GM12873 (cell line): Measurements from ENCODE around the gene EEF2K.

ENCODE experiments used
- TF ChIP-seq, protein P1 (sequence below): IDR thresholded peaks from 2 replicates; pipeline ENCODE4 v1.5.1; 2012; ENCODE audit warnings: low read depth, mild to moderate bottlenecking, moderate library complexity, low read length, control low read depth; ENCODE audit not compliant: insufficient read depth; ENCODE audit errors: missing control alignments

EEF2K gene

DNA sequence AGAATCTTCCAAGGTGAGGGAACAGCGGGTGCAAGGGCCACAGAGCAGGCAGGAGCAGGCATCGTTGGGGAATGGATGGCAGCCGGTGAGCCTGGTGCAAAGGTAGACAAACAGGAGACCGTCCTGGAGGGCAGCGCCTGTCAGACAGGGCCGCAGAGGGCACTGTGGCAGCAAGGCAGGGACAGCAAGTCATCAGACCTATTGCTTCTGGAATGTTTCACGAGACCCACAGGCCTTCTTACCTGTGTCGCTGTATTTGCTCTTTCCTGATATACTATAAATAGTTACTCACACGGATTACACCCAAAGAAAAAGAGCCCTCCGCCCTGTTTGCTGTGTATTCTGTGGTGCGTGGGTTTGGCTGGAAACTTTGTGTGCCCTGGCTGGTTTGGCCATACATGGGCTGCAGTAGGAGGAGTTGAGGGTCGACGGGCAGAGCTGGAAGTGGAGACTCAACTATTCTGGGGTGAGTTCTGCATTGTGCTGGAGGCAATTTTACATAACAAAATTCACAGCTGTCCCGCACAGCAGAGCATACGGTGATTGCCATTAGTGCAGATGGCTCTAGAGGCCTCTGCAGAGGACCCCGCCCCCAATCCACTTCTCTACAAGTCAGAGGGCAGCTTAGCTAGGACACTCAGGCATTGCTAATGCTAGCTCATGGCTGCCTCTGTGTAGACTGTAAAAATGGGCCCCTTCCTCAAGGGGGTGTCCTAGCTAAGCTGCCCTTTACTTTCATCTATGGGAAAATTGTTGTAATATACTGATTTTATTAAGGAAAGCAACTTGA, 72.6 kb downstream of the EEF2K start:
- TF ChIP-seq, protein P1, sequence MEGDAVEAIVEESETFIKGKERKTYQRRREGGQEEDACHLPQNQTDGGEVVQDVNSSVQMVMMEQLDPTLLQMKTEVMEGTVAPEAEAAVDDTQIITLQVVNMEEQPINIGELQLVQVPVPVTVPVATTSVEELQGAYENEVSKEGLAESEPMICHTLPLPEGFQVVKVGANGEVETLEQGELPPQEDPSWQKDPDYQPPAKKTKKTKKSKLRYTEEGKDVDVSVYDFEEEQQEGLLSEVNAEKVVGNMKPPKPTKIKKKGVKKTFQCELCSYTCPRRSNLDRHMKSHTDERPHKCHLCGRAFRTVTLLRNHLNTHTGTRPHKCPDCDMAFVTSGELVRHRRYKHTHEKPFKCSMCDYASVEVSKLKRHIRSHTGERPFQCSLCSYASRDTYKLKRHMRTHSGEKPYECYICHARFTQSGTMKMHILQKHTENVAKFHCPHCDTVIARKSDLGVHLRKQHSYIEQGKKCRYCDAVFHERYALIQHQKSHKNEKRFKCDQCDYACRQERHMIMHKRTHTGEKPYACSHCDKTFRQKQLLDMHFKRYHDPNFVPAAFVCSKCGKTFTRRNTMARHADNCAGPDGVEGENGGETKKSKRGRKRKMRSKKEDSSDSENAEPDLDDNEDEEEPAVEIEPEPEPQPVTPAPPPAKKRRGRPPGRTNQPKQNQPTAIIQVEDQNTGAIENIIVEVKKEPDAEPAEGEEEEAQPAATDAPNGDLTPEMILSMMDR: no peak

DNA sequence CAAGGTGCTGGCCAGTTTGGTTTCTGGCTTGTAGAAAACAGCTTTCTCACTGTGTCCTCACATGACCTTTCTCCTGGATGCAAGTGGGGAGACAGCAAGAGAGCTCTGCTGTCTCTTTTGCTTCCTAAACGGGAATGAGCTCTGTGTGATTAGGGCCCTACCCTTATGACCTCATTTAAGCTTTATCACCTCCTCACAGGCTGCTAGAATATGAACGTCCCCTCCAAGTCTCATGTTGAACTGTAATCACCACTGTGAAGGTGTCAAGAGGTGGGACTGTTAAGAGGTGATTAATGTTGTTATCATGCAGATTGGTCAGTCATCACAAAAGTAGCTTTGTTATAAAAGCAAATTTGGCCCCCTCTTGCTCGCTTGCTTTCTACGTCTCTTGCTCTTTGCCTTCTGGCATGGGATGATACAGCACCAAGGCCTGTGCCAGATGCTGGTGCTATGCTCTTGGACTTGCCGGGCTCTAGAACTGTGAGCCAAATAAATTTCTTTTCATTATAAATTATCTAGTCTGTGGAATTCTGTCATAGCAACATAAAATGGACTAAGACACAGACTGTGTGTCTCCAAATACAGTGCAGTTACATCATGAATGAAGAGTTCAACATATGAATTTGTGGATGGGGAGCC, 76.3 kb downstream of the EEF2K start:
- TF ChIP-seq, protein P1: no peak

DNA sequence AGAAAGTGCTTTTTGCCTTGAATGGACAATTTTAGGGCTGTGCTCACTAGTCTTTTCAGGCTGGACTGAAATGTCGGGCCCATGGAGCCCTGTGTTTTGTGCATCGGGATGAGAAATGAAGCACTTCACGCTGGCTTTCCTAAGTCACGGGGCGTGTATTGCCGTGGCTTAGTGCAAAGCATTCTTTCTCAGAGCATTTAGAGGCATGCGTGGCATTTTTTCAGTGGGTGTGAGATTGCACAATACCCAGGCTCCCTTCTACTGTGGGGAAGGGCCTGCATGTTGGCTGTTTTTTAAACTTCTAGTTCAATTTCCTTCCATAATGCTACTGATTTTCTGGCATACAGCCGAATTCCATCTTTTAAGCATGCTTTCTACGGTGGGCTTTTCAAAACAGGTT, 78.6 kb downstream of the EEF2K start:
- TF ChIP-seq, protein P1: no peak

DNA sequence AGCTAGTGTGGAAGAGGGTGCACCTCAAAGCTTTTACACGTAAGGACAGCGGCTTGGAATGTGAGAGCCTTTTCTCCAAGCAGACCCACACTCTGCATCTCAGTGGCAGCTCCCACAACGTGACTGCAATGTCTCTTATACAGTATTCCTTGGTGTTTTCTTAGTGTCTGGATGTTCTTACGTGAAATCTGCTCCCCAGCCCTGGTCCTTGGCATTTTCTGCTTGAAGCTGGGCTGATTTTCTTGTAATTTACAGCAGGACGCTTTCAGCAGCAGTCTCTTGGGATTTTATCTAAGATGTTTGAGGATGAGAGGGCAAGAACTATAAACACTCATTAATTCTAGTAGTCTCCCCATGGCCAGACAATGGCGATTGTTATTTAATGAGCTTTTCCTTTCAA, 79.0 kb downstream of the EEF2K start:
- TF ChIP-seq, protein P1: no peak

DNA sequence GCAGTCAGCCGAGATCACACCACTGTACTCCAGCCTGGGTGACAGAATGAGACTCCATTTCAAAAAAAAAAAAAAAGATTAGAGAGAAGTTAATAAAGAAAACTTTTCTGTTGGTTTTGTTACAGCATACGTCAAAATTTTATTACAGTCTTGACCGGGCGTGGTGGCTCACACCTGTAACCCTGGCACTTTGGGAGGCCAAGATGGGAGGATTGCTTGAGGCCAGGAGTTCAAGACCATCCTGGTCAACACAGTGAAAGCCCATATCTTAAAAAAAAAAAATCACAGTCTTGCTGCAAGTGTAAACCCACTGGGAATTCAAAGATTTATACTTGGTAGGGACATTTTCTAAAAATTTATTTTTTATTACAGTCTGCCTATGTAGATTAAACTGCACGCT, 84.9 kb downstream of the EEF2K start:
- TF ChIP-seq, protein P1: no peak

DNA sequence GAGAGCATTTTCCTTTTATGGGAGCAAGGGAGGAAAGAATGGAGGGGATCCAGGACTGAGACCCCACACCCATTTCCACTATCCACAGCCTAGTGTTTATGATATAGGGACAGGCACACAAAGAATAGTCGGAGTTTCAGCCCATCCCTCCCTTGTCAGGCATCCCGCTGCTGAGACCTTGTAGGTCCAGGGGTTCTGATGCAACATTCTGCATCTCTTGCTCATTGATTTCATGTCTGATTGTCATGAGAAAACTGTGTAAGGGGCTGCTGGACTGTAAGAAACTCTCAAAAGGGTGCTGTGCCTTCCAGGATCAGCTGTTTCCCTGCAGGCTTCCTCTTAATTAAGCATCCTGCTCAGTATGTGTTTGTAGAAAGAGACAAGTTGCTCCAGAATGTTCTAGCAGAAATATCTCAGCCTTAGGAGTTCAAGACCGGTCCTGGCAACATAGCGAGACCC, 85.8 kb downstream of the EEF2K start:
- TF ChIP-seq, protein P1: no peak

DNA sequence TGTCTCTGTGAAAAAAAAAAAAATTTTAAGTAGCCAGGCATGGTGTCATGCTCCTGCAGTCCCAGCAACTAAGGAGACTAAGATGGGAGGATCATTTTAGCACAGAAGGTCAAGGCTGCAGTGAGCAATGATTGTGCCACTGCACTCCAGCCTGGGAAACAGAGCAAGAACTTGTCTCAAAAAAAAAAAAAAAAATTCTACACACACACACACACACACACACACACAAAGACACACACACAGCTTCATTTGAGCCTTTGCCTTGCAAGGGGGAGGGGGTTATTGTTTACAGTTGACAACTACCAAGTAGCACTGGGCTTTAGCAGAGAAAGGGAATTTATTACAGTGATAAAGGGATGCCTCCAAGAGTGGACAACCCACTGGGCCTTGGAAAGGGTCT, 86.2 kb downstream of the EEF2K start:
- TF ChIP-seq, protein P1: no peak
